Measurements from ENCODE around the gene TNIP3.

- TF ChIP-seq CTCF (conservative IDR thresholded peaks at IDR 0.05 in 1 of 2, IDR thresholded peaks at IDR 0.05 in 1 of 2; ENCODE audit: low read depth in 1 of 2, low read length in 2 of 2) (no peak), EZH2 (IDR thresholded peaks at IDR 0.05; ENCODE audit: low read length, missing control alignments) (no peak)
Measured at GRCh38 chr4:121150003-121150402, 14.1 kb downstream of the TNIP3 start.
